Measurements from ENCODE around the gene SRI. TPM values are rescaled to one million over a fixed set of nuclear protein-coding genes. Genes with fewer than 3 reads are reported as not detected.

The SRI gene
- total RNA-seq, 4 donors from 2014 or later, result 12.3 to 33.1 (median 17.3) TPM

DNA sequence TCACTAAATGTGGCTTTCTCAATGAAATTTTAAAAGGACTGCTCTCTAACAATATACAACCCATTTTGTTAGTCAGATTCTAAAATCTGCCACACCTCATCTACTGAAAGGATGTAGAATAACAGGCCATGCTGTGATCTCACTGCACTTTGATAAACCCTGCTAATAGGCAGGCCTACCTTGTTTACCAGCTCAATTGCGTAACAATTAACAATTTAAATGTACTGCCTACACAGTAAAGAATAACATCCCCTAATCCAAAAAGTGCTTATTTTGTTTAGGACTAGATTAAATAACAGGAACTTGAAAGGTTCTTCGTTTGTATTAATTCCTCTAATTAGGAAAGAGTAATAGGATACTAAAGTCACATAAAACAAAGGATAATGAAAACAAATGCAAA lies 4.5 kb downstream of the SRI start:
- Histone ChIP-seq H3K9me3 (no peaks in the 10 kb centered on the region), H3K27ac (no peak overlapping the region), H3K4me3 (no peak overlapping the region), H3K4me1 (peaks cover 2 to 16% of the 10 kb centered on the region in 2 donors), H3K27me3 (no peaks in the 10 kb centered on the region), H3K36me3 (peaks cover 2 to 6% of the 10 kb centered on the region in 2 donors)
- no peak for DNase-seq
- no peak for ATAC-seq
- intact Hi-C loops (cut with DNase I; ENCODE audit: low total_unique reads) (no loop called here), in situ Hi-C loops (cut with MboI; ENCODE audit: low sequenced_read_pairs in 4 of 4) (loop anchor here in 1 of 4 donors (25.0 kb wide), 1 partner anchor 328 kb away; the partner anchor contains the start of genes DBF4 and SLC25A40)
- TF ChIP-seq POLR2A (IDR thresholded peaks at IDR 0.05), result no peak
- TF ChIP-seq, protein P1, sequence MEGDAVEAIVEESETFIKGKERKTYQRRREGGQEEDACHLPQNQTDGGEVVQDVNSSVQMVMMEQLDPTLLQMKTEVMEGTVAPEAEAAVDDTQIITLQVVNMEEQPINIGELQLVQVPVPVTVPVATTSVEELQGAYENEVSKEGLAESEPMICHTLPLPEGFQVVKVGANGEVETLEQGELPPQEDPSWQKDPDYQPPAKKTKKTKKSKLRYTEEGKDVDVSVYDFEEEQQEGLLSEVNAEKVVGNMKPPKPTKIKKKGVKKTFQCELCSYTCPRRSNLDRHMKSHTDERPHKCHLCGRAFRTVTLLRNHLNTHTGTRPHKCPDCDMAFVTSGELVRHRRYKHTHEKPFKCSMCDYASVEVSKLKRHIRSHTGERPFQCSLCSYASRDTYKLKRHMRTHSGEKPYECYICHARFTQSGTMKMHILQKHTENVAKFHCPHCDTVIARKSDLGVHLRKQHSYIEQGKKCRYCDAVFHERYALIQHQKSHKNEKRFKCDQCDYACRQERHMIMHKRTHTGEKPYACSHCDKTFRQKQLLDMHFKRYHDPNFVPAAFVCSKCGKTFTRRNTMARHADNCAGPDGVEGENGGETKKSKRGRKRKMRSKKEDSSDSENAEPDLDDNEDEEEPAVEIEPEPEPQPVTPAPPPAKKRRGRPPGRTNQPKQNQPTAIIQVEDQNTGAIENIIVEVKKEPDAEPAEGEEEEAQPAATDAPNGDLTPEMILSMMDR (IDR thresholded peaks at IDR 0.05 in 4 of 5, conservative IDR thresholded peaks at IDR 0.05 in 1 of 5), result no peak

DNA sequence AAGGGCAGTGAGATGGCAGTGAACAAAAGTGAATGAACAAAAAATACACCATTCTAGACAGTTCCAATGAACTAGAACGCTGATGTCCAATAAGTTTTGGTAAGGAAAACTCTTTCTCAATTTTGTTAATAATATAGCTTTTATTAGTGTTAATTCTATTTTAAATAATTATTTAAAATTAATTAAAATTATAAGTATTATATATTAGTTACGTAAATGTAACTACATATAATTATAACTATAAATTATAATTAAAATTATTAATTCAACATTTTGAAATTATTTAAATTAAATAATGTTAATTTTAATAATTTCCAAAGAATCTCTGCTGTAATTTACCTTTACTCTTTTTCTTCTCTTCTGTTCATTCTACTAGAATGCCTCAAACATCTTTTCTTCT lies 5.4 kb downstream of the SRI start:
- ATAC-seq (no peak), DNase-seq (no peak)
- Histone ChIP-seq H3K4me1 (peaks cover 2 to 16% of the 10 kb centered on the region in 2 donors), H3K27me3 (no peaks in the 10 kb centered on the region), H3K9me3 (no peaks in the 10 kb centered on the region), H3K27ac (no peak overlapping the region), H3K36me3 (peaks cover 2 to 11% of the 10 kb centered on the region in 2 donors), H3K4me3 (no peak overlapping the region)
- intact Hi-C loops (cut with DNase I; ENCODE audit: low total_unique reads), result no loop called here
- no peak for TF ChIP-seq POLR2A (IDR thresholded peaks at IDR 0.05)
- TF ChIP-seq, protein P1 (IDR thresholded peaks at IDR 0.05 in 4 of 5, conservative IDR thresholded peaks at IDR 0.05 in 1 of 5), result no peak
- in situ Hi-C loops (cut with MboI; ENCODE audit: low sequenced_read_pairs in 4 of 4), result loop anchor here in 1 of 4 donors (25.0 kb wide), 1 partner anchor 327 kb away; the partner anchor contains the start of genes DBF4 and SLC25A40

DNA sequence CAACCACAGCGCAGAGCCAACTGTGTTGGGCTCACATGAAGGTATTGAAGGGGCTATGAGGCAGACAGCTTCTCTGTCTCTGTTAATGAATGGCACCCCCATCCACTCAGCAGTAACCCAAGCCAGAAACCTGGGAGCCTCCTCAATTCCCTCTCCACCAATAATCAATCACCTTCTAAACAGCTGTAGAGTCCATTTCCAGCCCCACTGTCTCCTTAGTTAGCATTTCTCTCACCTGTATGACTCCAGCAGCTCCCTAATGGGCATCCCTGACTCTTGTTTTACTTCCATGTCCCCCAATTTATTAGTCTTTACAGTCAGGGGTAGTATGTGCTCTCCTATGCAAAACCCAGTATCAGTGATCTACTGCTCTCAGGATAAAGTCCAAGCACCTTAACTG lies 6.9 kb downstream of the SRI start:
- in situ Hi-C loops (cut with MboI; ENCODE audit: low sequenced_read_pairs in 4 of 4), result loop anchor here in 1 of 4 donors (25.0 kb wide), 1 partner anchor 326 kb away; the partner anchor contains the start of genes DBF4 and SLC25A40
- intact Hi-C loops (cut with DNase I; ENCODE audit: low total_unique reads), result no loop called here
- no peak for DNase-seq

DNA sequence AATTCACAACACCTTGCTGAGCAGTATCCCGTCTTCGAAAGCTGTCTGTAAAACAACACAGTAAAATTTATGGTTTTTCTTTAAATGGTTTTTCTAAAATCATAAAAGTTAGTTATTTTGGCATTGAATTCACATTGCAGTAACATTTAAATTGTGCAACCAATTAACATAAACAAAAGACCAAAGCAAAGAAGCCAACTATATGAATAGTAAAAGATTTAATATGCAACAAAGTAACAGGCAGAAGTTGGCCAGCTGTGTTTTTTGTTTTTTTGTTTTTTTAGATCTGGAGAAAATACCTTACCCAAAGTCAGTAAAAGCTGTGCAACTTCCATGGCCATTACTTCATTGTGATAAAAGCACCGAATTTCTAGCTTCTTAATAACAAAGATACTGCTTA lies 11.3 kb downstream of the SRI start:
- Histone ChIP-seq H3K9me3 (no peaks in the 10 kb centered on the region), H3K36me3 (peaks cover 2 to 61% of the 10 kb centered on the region in 2 donors), H3K4me3 (no peak overlapping the region), H3K4me1 (no peaks in the 10 kb centered on the region), H3K27ac (no peak overlapping the region), H3K27me3 (no peaks in the 10 kb centered on the region)
- ATAC-seq (no peak), DNase-seq (no peak)
- in situ Hi-C loops (cut with MboI; ENCODE audit: low sequenced_read_pairs in 4 of 4) (loop anchor here in 1 of 4 donors (25.0 kb wide), 1 partner anchor 321 kb away; the partner anchor contains the start of genes DBF4 and SLC25A40), intact Hi-C loops (cut with DNase I; ENCODE audit: low total_unique reads) (no loop called here)
- no peak for TF ChIP-seq POLR2A (IDR thresholded peaks at IDR 0.05)
- TF ChIP-seq, protein P1 (IDR thresholded peaks at IDR 0.05 in 4 of 5, conservative IDR thresholded peaks at IDR 0.05 in 1 of 5), result no peak

More for the DNA sequence above, 6.9 kb downstream of the SRI start:
- Histone ChIP-seq H3K27me3 (no peaks in the 10 kb centered on the region), H3K36me3 (peaks cover 2 to 26% of the 10 kb centered on the region in 2 donors), H3K9me3 (no peaks in the 10 kb centered on the region), H3K4me1 (peaks cover 0 to 3% of the 10 kb centered on the region in 2 donors), H3K4me3 (no peak overlapping the region), H3K27ac (no peak overlapping the region)
- ATAC-seq, result no peak
- no peak for TF ChIP-seq POLR2A (IDR thresholded peaks at IDR 0.05)
- TF ChIP-seq, protein P1 (IDR thresholded peaks at IDR 0.05 in 4 of 5, conservative IDR thresholded peaks at IDR 0.05 in 1 of 5), result no peak

Measured in gastrocnemius medialis (tissue), 4 donors.